Keratinocyte (primary cell): ENCODE measurements around the gene IFI30. TPM values are rescaled to one million over a fixed set of nuclear protein-coding genes. Genes with fewer than 3 reads are reported as not detected.

Source experiments
- DNase-seq: peaks from one replicate; pipeline ENCODE4 v3.0.0-alpha.2; 2011; ENCODE audit warnings: low read depth, missing footprints, low spot score
- FAIRE-seq: peaks from 2 replicates; lab custom pipeline; 2011; peaks lifted over from hg19 to GRCh38; lab: Jason Lieb, UNC
- H2AFZ ChIP-seq: 2 replicates; pipeline ENCODE4 v1.6.0; 2012; ENCODE audit warnings: low read length, control low read depth, inconsistent platforms; ENCODE audit not compliant: control insufficient read depth
- H3K27ac ChIP-seq: 2 replicates; pipeline ENCODE4 v1.5.1; 2011; ENCODE audit warnings: low read length; ENCODE audit not compliant: control insufficient read depth, insufficient read depth
- H3K27me3 ChIP-seq: 3 replicates; pipeline ENCODE4 v1.6.0; 2011; ENCODE audit warnings: low read length; ENCODE audit not compliant: control insufficient read depth, insufficient read depth; ENCODE audit errors: extremely low read depth
- H3K36me3 ChIP-seq, 2 experiments: 2 replicates in 1 of 2; 3 replicates in 1 of 2; pipeline ENCODE4 v1.5.1; 2011; ENCODE audit warnings: low read length in 2 of 2, mild to moderate bottlenecking in 1 of 2; ENCODE audit not compliant: control insufficient read depth in 2 of 2, insufficient read depth in 2 of 2; ENCODE audit errors: extremely low read depth in 1 of 2
- H3K4me1 ChIP-seq: 3 replicates; pipeline ENCODE4 v1.5.1; 2011; ENCODE audit warnings: low read length; ENCODE audit not compliant: control insufficient read depth, insufficient read depth; ENCODE audit errors: extremely low read depth
- H3K4me2 ChIP-seq: 3 replicates; pipeline ENCODE4 v1.6.0; 2011; ENCODE audit warnings: low read depth, low read length; ENCODE audit not compliant: control insufficient read depth, insufficient read depth; ENCODE audit errors: extremely low read depth
- H3K4me3 ChIP-seq, 3 experiments: fragments of 200-600 bp in 1 of 3; sonication (generic) in 1 of 3; 2 replicates in 2 of 3; 3 replicates in 1 of 3; pipeline ENCODE4 v1.5.1; 2011 to 2016; ENCODE audit warnings: low read length in 3 of 3, mild to moderate bottlenecking in 3 of 3, control low read depth in 2 of 3, inconsistent platforms in 1 of 3, low read depth in 1 of 3, mixed read lengths in 1 of 3, mixed run types in 1 of 3, moderate library complexity in 1 of 3; ENCODE audit not compliant: control insufficient read depth in 2 of 3, insufficient read depth in 2 of 3; ENCODE audit errors: extremely low read depth in 1 of 3
- H3K79me2 ChIP-seq: 2 replicates; pipeline ENCODE4 v1.6.0; 2012; ENCODE audit warnings: low read length; ENCODE audit not compliant: control insufficient read depth, insufficient read depth
- H3K9ac ChIP-seq: 3 replicates; pipeline ENCODE4 v1.6.0; 2011; ENCODE audit warnings: low read length; ENCODE audit not compliant: control insufficient read depth, insufficient read depth; ENCODE audit errors: extremely low read depth
- H3K9me1 ChIP-seq: 3 replicates; pipeline ENCODE4 v1.6.0; 2011; ENCODE audit warnings: low read length; ENCODE audit not compliant: control insufficient read depth, insufficient read depth; ENCODE audit errors: extremely low read depth
- H3K9me3 ChIP-seq: 2 replicates; pipeline ENCODE4 v1.5.1; 2012; ENCODE audit warnings: low read depth, low read length; ENCODE audit not compliant: control insufficient read depth
- H4K20me1 ChIP-seq: 3 replicates; pipeline ENCODE4 v1.6.0; 2011; ENCODE audit warnings: low read length; ENCODE audit not compliant: control insufficient read depth, insufficient read depth; ENCODE audit errors: extremely low read depth
- CTCF ChIP-seq, 3 experiments: IDR thresholded peaks in 1 of 3; conservative IDR thresholded peaks in 1 of 3; optimal IDR thresholded peaks in 1 of 3; 2 replicates in 2 of 3; 3 replicates in 1 of 3; pipeline versions ENCODE3 to v1.5.1; 2011; ENCODE audit warnings: low read length in 3 of 3, mild to moderate bottlenecking in 3 of 3, moderate library complexity in 2 of 3, control low read depth in 1 of 3, inconsistent platforms in 1 of 3; ENCODE audit not compliant: insufficient read depth in 2 of 3; ENCODE audit errors: extremely low read depth in 1 of 3
- EZH2 ChIP-seq: IDR thresholded peaks from one replicate; pipeline ENCODE4 v1.6.1; 2012; ENCODE audit warnings: inconsistent platforms, mild to moderate bottlenecking, low read length, moderate library complexity
- dilution Hi-C: fragments of 300-500 bp; cut with MboI; formaldehyde crosslinking; loops from one replicate; pipeline ENCODE4 v1.7.0; 2020; ENCODE audit warnings: low sequenced_read_pairs; ENCODE audit not compliant: extremely low pct_ligation_motif_present
- polyA plus RNA-seq, 5 experiments: library from polyadenylated mRNA; depleted of rRNA in 3 of 5; stranded (reverse) in 3 of 5; stranded (forward) in 1 of 5; unstranded in 1 of 5; fragments of >200 nt; gene quantifications; 1 replicate in 1 of 5; 2 replicates in 3 of 5; 3 replicates in 1 of 5; pipeline versions ENCODE4 v1.2.1 to v1.2.3, GENCODE V29; 2011 to 2012; ENCODE audit warnings: missing spikeins in 2 of 5, low read depth in 1 of 5, low replicate concordance in 1 of 5

Gene IFI30
- polyA plus RNA-seq, 1 donor (not counting 4 experiments of a cell fraction or from before 2014, with no cell fraction given) = 31.3 TPM

GRCh38 chr19:18194554-18195238, 21.1 kb downstream of the IFI30 start:
- Histone ChIP-seq H3K79me2 (peaks cover 6% of the 10 kb centered on the region), H2AFZ (no peak overlapping the region), H3K36me3 (peaks cover 4 to 9% of the 10 kb centered on the region in 2 experiments), H3K27me3 (no peaks in the 10 kb centered on the region), H4K20me1 (no peaks in the 10 kb centered on the region), H3K9me1 (peaks cover 4% of the 10 kb centered on the region), H3K4me1 (peaks cover 20% of the 10 kb centered on the region), H3K27ac (no peak overlapping the region), H3K4me2 (peak overlapping the region; percentile 98), H3K9me3 (no peaks in the 10 kb centered on the region), H3K4me3 (peak overlapping the region in 2 of 3 experiments; percentile 83 to 89), H3K9ac (no peak overlapping the region)
- DNase-seq (no peak), FAIRE-seq (no peak)
- TF ChIP-seq EZH2 (no peak), CTCF (optimal IDR thresholded peaks at IDR 0.05 in 1 of 3, IDR thresholded peaks at IDR 0.05 in 1 of 3, conservative IDR thresholded peaks at IDR 0.05 in 1 of 3; ENCODE audit: extremely low read depth in 1 of 3, insufficient read depth in 2 of 3, low read length in 3 of 3) (no peak)
- dilution Hi-C loops = no loop called here

- Histone ChIP-seq H3K36me3 (peaks cover 4 to 9% of the 10 kb centered on the region in 2 experiments), H3K27ac (no peak overlapping the region), H3K27me3 (no peaks in the 10 kb centered on the region), H3K4me3 (no peak overlapping the region), H3K9ac (no peak overlapping the region), H3K9me3 (no peaks in the 10 kb centered on the region), H3K4me2 (no peak overlapping the region), H2AFZ (no peak overlapping the region), H4K20me1 (no peaks in the 10 kb centered on the region), H3K79me2 (peaks cover 6% of the 10 kb centered on the region), H3K9me1 (peaks cover 4% of the 10 kb centered on the region), H3K4me1 (peaks cover 19% of the 10 kb centered on the region)
- TF ChIP-seq CTCF (optimal IDR thresholded peaks at IDR 0.05 in 1 of 3, IDR thresholded peaks at IDR 0.05 in 1 of 3, conservative IDR thresholded peaks at IDR 0.05 in 1 of 3; ENCODE audit: extremely low read depth in 1 of 3, insufficient read depth in 2 of 3, low read length in 3 of 3) = no peak
- dilution Hi-C loops = no loop called here
- DNase-seq (no peak), FAIRE-seq (no peak)
These were observed 22.9 kb downstream of the IFI30 start for GRCh38 chr19:18196511-18196845.
